Natural killer cell (primary cell): Measurements from ENCODE around the gene TMEM14A. TPM values are rescaled to one million over a fixed set of nuclear protein-coding genes. Genes with fewer than 3 reads are reported as not detected.
"Not testable (repeated sequence)": the region's sequence is repeated elsewhere in the genome, so short reads cannot be mapped to it uniquely, and the experiment has no call there.

Experiments used
- ATAC-seq, 3 donors: fragments of 150-1000 bp in 2 of 3; fragments of 200-7000 bp in 1 of 3; cut with Tn5 transposase; 1 replicate in 1 of 3; 2 replicates in 2 of 3; pipeline ENCODE4 v1.10.0; 2021; ENCODE audit warnings: mild to moderate bottlenecking in 2 of 3, moderate library complexity in 2 of 3
- DNase-seq, 2 donors: peaks; one replicate each; pipeline versions ENCODE4 v3.0.0 to v3.0.0-alpha.2; 2013 to 2021; ENCODE audit warnings: mixed read lengths in 1 of 2
- H3K27ac ChIP-seq: one replicate; pipeline ENCODE4 v1.5.1; 2013; ENCODE audit warnings: mild to moderate bottlenecking, low read length
- H3K27me3 ChIP-seq: one replicate; pipeline ENCODE4 v1.6.1; 2013; ENCODE audit warnings: low read length; ENCODE audit not compliant: control insufficient read depth, insufficient read depth
- H3K36me3 ChIP-seq: one replicate; pipeline ENCODE4 v1.6.1; 2013; ENCODE audit warnings: low read length; ENCODE audit not compliant: control insufficient read depth, insufficient read depth
- H3K4me1 ChIP-seq: one replicate; pipeline ENCODE4 v1.6.1; 2013; ENCODE audit warnings: low read length; ENCODE audit not compliant: control insufficient read depth, insufficient read depth
- H3K4me3 ChIP-seq: one replicate; pipeline ENCODE4 v1.5.1; 2013; ENCODE audit warnings: low read length
- H3K9me3 ChIP-seq: one replicate; pipeline ENCODE4 v1.6.1; 2013; ENCODE audit warnings: low read length; ENCODE audit not compliant: control insufficient read depth, insufficient read depth
- H3K27ac Mint-ChIP-seq, 2 donors: one replicate each; pipeline ENCODE4 v1.8.0; 2022; ENCODE audit warnings: mild to moderate bottlenecking in 2 of 2, mixed read lengths in 2 of 2, moderate library complexity in 1 of 2
- H3K27me3 Mint-ChIP-seq, 2 donors: one replicate each; pipeline ENCODE4 v1.8.0; 2022; ENCODE audit warnings: low read depth in 2 of 2, mixed read lengths in 2 of 2
- H3K36me3 Mint-ChIP-seq: one replicate; pipeline ENCODE4 v1.8.0; 2022; ENCODE audit warnings: mixed read lengths
- H3K4me1 Mint-ChIP-seq, 2 donors: one replicate each; pipeline ENCODE4 v1.8.0; 2022; ENCODE audit warnings: mixed read lengths in 2 of 2
- H3K4me3 Mint-ChIP-seq: one replicate; pipeline ENCODE4 v1.8.0; 2022; ENCODE audit warnings: mild to moderate bottlenecking, moderate library complexity, mixed read lengths
- H3K9me3 Mint-ChIP-seq, 2 donors: one replicate each; pipeline ENCODE4 v1.8.0; 2022; ENCODE audit warnings: mixed read lengths in 2 of 2
- CTCF ChIP-seq: fragments of 200-600 bp; IDR thresholded peaks from one replicate; pipeline ENCODE4 v1.8.0; 2022; ENCODE audit warnings: antibody characterized with exemption
- WGBS: methylation state at CpG from one replicate; pipeline ENCODE4 v1.1.7; 2013; ENCODE audit warnings: missing lambda C conversion rate; ENCODE audit not compliant: insufficient coverage; 5-methylcytosine and 5-hydroxymethylcytosine counted together
- intact Hi-C: fragments of 100-400 bp; cut with micrococcal nuclease; formaldehyde crosslinking; loops from one replicate; pipeline ENCODE4 v1.14.2; 2022
- total RNA-seq, 4 donors: library from RNA; stranded (reverse); fragments of 120-200 nt in 1 of 4; gene quantifications; one replicate each; pipeline versions ENCODE4 v1.2.3 to v1.2.4, GENCODE V29; 2013 to 2022

TMEM14A gene
- total RNA-seq, 3 donors from 2014 or later (not counting 1 experiment from before 2014, with no cell fraction given): 4.8 to 5.6 (median 5.3) TPM

GRCh38 chr6:52675372-52675771 is 4.5 kb downstream of the TMEM14A start:
- 38% methylated on average over 1 of the region's 1 CpG for WGBS
- H3K4me3 ChIP-seq: no peak overlapping the region
- Mint-ChIP-seq H3K4me1 (peaks cover 13 to 20% of the 10 kb centered on the region in 2 donors), H3K27ac (no peak overlapping the region), H3K4me3 (no peak overlapping the region), H3K27me3 (no peaks in the 10 kb centered on the region), H3K9me3 (no peaks in the 10 kb centered on the region), H3K36me3 (no peaks in the 10 kb centered on the region)
- H3K36me3 ChIP-seq: no peaks in the 10 kb centered on the region
- no peaks in the 10 kb centered on the region for H3K9me3 ChIP-seq
- no peaks in the 10 kb centered on the region for H3K27me3 ChIP-seq
- ATAC-seq: no peak
- DNase-seq: no peak
- no peak for TF ChIP-seq CTCF
- intact Hi-C loops: no loop called here
- H3K27ac ChIP-seq: no peak overlapping the region
- H3K4me1 ChIP-seq: peaks cover 14% of the 10 kb centered on the region

GRCh38 chr6:52676631-52677030 is 5.7 kb downstream of the TMEM14A start:
- ATAC-seq, DNase-seq, H3K27ac ChIP-seq, H3K36me3 ChIP-seq, H3K4me1 Mint-ChIP-seq, H3K4me3 ChIP-seq, H3K4me1 ChIP-seq, H3K27ac Mint-ChIP-seq, intact Hi-C loops, H3K4me3 Mint-ChIP-seq, H3K36me3 Mint-ChIP-seq, H3K9me3 ChIP-seq, H3K27me3 ChIP-seq, H3K9me3 Mint-ChIP-seq, H3K27me3 Mint-ChIP-seq: not testable (repeated sequence)
- WGBS: 79% methylated on average over 8 of the region's 8 CpGs

GRCh38 chr6:52681416-52681815 is 10.5 kb downstream of the TMEM14A start:
- Mint-ChIP-seq H3K4me1 (peaks cover 6% of the 10 kb centered on the region in 2 donors), H3K4me3 (no peak overlapping the region), H3K9me3 (no peaks in the 10 kb centered on the region), H3K36me3 (peaks cover 16% of the 10 kb centered on the region), H3K27ac (no peak overlapping the region), H3K27me3 (no peaks in the 10 kb centered on the region)
- H3K27ac ChIP-seq: no peak overlapping the region
- intact Hi-C loops: no loop called here
- no peaks in the 10 kb centered on the region for H3K4me1 ChIP-seq
- no peak for DNase-seq
- no peaks in the 10 kb centered on the region for H3K9me3 ChIP-seq
- H3K4me3 ChIP-seq: no peak overlapping the region
- TF ChIP-seq CTCF: no peak
- peaks cover 5% of the 10 kb centered on the region for H3K36me3 ChIP-seq
- H3K27me3 ChIP-seq: no peaks in the 10 kb centered on the region
- ATAC-seq: no peak

GRCh38 chr6:52686878-52687699 is 16.2 kb downstream of the TMEM14A start:
- H3K4me1 ChIP-seq: no peaks in the 10 kb centered on the region
- no peak overlapping the region for H3K27ac ChIP-seq
- no peak overlapping the region for H3K4me3 ChIP-seq

More at GRCh38 chr6:52686878-52687699, 16.2 kb downstream of the TMEM14A start:
- WGBS: 92% methylated on average over 5 of the region's 6 CpGs
- Mint-ChIP-seq H3K27ac (no peak overlapping the region), H3K4me3 (no peak overlapping the region), H3K27me3 (no peaks in the 10 kb centered on the region), H3K36me3 (peaks cover 11% of the 10 kb centered on the region), H3K4me1 (peaks cover 6% of the 10 kb centered on the region in 2 donors), H3K9me3 (no peaks in the 10 kb centered on the region)
- DNase-seq (no peak), ATAC-seq (no peak)
- Histone ChIP-seq H3K27me3 (no peaks in the 10 kb centered on the region), H3K9me3 (no peaks in the 10 kb centered on the region), H3K36me3 (no peaks in the 10 kb centered on the region)
- no peak for TF ChIP-seq CTCF
- intact Hi-C loops: no loop called here
